Peyer's patch (tissue), 4 donors: ENCODE data around the gene VSIG10L2. TPM values are rescaled to one million over a fixed set of nuclear protein-coding genes. Genes with fewer than 3 reads are reported as not detected.

ENCODE experiments used
- DNase-seq, 3 donors: peaks; one replicate each; pipeline ENCODE4 v3.0.0-alpha.2; 2017 to 2019
- H3K27ac ChIP-seq, 4 donors: fragments of 200-600 bp; sonication (generic); one replicate each; pipeline ENCODE4 v1.5.1; 2016 to 2019
- H3K27me3 ChIP-seq, 2 donors: fragments of 200-600 bp; sonication (generic); one replicate each; pipeline ENCODE4 v1.5.1; 2019
- H3K36me3 ChIP-seq, 3 donors: fragments of 200-600 bp; sonication (generic); one replicate each; pipeline ENCODE4 v1.5.1; 2016 to 2019
- H3K4me1 ChIP-seq, 4 donors: fragments of 200-600 bp; sonication (generic); one replicate each; pipeline ENCODE4 v1.5.1; 2016 to 2019
- H3K4me3 ChIP-seq, 4 donors: fragments of 200-600 bp; sonication (generic); 1 replicate in 3 of 4; 2 replicates in 1 of 4; pipeline ENCODE4 v1.5.1; 2016 to 2019; ENCODE audit warnings: mild to moderate bottlenecking in 1 of 4
- H3K9me3 ChIP-seq, 4 donors: fragments of 200-600 bp; sonication (generic); one replicate each; pipeline ENCODE4 v1.5.1; 2016 to 2019; ENCODE audit warnings: mild to moderate bottlenecking in 1 of 4
- POLR2A ChIP-seq, 2 donors: fragments of 450-650 bp; IDR thresholded peaks; one replicate each; pipeline ENCODE4 v1.5.1; 2017; ENCODE audit warnings: antibody characterized with exemption in 2 of 2, mild to moderate bottlenecking in 2 of 2, moderate library complexity in 2 of 2
- total RNA-seq, 4 donors: library from RNA; depleted of rRNA; stranded (reverse); fragments of >200 nt; gene quantifications; one replicate each; pipeline ENCODE4 v1.1.0, GENCODE V29; 2016
- TF ChIP-seq, protein P1 (sequence below), 6 experiments: fragments of 450-650 bp in 4 of 6; fragments of 200-600 bp in 2 of 6; sonication (generic) in 1 of 6; IDR thresholded peaks; one replicate each; pipeline ENCODE4 v1.5.1; 2017 to 2019; ENCODE audit warnings: antibody characterized with exemption in 6 of 6, mild to moderate bottlenecking in 3 of 6, moderate library complexity in 1 of 6

The VSIG10L2 gene
- total RNA-seq, 4 donors from 2014 or later: not detected

GRCh38 chr11:125949271-125950177 lies 3.7 kb downstream of the VSIG10L2 start:
- no peaks in the 10 kb centered on the region for H3K9me3 ChIP-seq
- no peaks in the 10 kb centered on the region for H3K27me3 ChIP-seq
- H3K4me3 ChIP-seq: no peak overlapping the region
- H3K27ac ChIP-seq: no peak overlapping the region
- DNase-seq: no peak
- peaks cover 0 to 17% (median 0%) of the 10 kb centered on the region in 4 donors for H3K4me1 ChIP-seq
- TF ChIP-seq, protein P1, sequence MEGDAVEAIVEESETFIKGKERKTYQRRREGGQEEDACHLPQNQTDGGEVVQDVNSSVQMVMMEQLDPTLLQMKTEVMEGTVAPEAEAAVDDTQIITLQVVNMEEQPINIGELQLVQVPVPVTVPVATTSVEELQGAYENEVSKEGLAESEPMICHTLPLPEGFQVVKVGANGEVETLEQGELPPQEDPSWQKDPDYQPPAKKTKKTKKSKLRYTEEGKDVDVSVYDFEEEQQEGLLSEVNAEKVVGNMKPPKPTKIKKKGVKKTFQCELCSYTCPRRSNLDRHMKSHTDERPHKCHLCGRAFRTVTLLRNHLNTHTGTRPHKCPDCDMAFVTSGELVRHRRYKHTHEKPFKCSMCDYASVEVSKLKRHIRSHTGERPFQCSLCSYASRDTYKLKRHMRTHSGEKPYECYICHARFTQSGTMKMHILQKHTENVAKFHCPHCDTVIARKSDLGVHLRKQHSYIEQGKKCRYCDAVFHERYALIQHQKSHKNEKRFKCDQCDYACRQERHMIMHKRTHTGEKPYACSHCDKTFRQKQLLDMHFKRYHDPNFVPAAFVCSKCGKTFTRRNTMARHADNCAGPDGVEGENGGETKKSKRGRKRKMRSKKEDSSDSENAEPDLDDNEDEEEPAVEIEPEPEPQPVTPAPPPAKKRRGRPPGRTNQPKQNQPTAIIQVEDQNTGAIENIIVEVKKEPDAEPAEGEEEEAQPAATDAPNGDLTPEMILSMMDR (IDR thresholded peaks at IDR 0.05): no peak
- H3K36me3 ChIP-seq: no peaks in the 10 kb centered on the region

DNA sequence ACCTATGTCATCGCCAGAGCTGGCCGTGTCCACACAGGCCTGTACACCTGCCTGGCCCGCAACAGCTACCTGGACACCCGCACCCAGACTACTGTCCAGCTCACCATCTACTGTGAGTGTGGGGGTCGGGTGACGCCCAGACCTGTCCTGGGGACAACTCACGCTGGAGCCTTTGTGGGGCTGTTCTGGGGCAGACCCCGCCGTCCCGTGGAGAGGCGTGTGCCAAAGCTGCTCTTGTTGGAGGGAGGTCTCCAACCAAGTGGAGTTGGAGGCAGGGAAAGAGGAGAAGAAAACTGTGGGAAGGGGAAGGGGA lies 4.3 kb downstream of the VSIG10L2 start:
- no peak overlapping the region for H3K4me3 ChIP-seq
- no peak overlapping the region for H3K27ac ChIP-seq
- no peak for TF ChIP-seq POLR2A (IDR thresholded peaks at IDR 0.05)
- TF ChIP-seq, protein P1 (IDR thresholded peaks at IDR 0.05): no peak
- no peaks in the 10 kb centered on the region for H3K36me3 ChIP-seq
- peaks cover 0 to 17% (median 0%) of the 10 kb centered on the region in 4 donors for H3K4me1 ChIP-seq
- H3K9me3 ChIP-seq: no peaks in the 10 kb centered on the region
- no peak for DNase-seq
- H3K27me3 ChIP-seq: no peaks in the 10 kb centered on the region

- DNase-seq: no peak
- Histone ChIP-seq H3K27me3 (no peaks in the 10 kb centered on the region), H3K9me3 (no peaks in the 10 kb centered on the region), H3K27ac (peak overlapping the region in 1 of 4 donors; percentile 54), H3K36me3 (no peaks in the 10 kb centered on the region), H3K4me1 (peaks cover 0 to 17% (median 0%) of the 10 kb centered on the region in 4 donors), H3K4me3 (no peak overlapping the region)
- no peak for TF ChIP-seq POLR2A (IDR thresholded peaks at IDR 0.05)
- TF ChIP-seq, protein P1 (IDR thresholded peaks at IDR 0.05): no peak
Observed at GRCh38 chr11:125950696-125951651, 5.1 kb downstream of the VSIG10L2 start.

DNA sequence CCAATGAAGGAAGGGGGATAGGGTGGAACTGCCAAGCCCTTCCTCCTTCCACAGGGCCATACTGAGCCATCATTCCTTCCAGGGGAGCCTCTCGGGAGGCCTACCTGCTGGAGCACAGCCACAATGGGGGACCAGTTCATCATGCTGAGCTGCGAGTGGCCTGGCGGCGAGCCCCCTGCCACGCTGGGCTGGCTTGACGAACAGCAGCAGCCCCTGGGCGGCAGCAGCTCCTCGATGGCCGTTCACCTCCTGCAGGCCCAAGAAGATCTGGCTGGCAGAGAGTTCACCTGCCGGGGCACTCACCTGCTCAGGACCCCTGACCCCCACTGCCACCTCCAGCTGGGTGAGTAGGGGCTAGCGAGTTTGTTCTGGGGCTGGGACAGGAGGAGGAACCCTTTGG lies 5.9 kb downstream of the VSIG10L2 start:
- DNase-seq: no peak
- Histone ChIP-seq H3K9me3 (no peaks in the 10 kb centered on the region), H3K4me1 (peaks cover 0 to 17% (median 0%) of the 10 kb centered on the region in 4 donors), H3K27ac (peak overlapping the region in 1 of 4 donors; percentile 54), H3K4me3 (no peak overlapping the region), H3K27me3 (no peaks in the 10 kb centered on the region), H3K36me3 (no peaks in the 10 kb centered on the region)
- TF ChIP-seq, protein P1 (IDR thresholded peaks at IDR 0.05): no peak
- no peak for TF ChIP-seq POLR2A (IDR thresholded peaks at IDR 0.05)

- Histone ChIP-seq H3K9me3 (no peaks in the 10 kb centered on the region), H3K4me3 (no peak overlapping the region), H3K4me1 (peaks cover 0 to 17% (median 0%) of the 10 kb centered on the region in 4 donors), H3K36me3 (no peaks in the 10 kb centered on the region), H3K27ac (no peak overlapping the region), H3K27me3 (no peaks in the 10 kb centered on the region)
- no peak for DNase-seq
- TF ChIP-seq, protein P1 (IDR thresholded peaks at IDR 0.05): no peak
- TF ChIP-seq POLR2A (IDR thresholded peaks at IDR 0.05): no peak
Observed at GRCh38 chr11:125952559-125952958, 6.7 kb downstream of the VSIG10L2 start.
